ENCODE data around the gene RBM8A.
A peak's percentile ranks its signal among the peaks of the same experiment; 100 is the strongest.

RBM8A gene

GRCh38 chr1:145879775-145880174, 47.5 kb downstream of the RBM8A start (continued):
- TF ChIP-seq PPARA (CRISPR knock-in tag; IDR thresholded peaks at IDR 0.05; ENCODE audit: borderline replicate concordance), result no peak

GRCh38 chr1:145878724-145879123, 48.6 kb downstream of the RBM8A start:
- TF ChIP-seq ZNF70 (CRISPR knock-in tag; IDR thresholded peaks at IDR 0.05) (no peak), ISL1 (CRISPR knock-in tag; IDR thresholded peaks at IDR 0.05) (no peak), TSHZ2 (CRISPR knock-in tag; IDR thresholded peaks at IDR 0.05) (no peak), TCF4 (CRISPR knock-in tag; IDR thresholded peaks at IDR 0.05; ENCODE audit: borderline replicate concordance) (no peak), PPARA (CRISPR knock-in tag; IDR thresholded peaks at IDR 0.05; ENCODE audit: borderline replicate concordance) (no peak), CREB5 (CRISPR knock-in tag; IDR thresholded peaks at IDR 0.05; ENCODE audit: low read depth) (no peak), ARNTL (CRISPR knock-in tag; IDR thresholded peaks at IDR 0.05; ENCODE audit: borderline replicate concordance, low read depth) (no peak), TOX (CRISPR knock-in tag; IDR thresholded peaks at IDR 0.05; ENCODE audit: borderline replicate concordance) (no peak), OSR1 (CRISPR knock-in tag; IDR thresholded peaks at IDR 0.05) (no peak), BACH2 (CRISPR knock-in tag; IDR thresholded peaks at IDR 0.05; ENCODE audit: borderline replicate concordance) (no peak), ZNF565 (CRISPR knock-in tag; conservative IDR thresholded peaks at IDR 0.05; ENCODE audit: low read depth) (no peak), ESRRG (CRISPR knock-in tag; IDR thresholded peaks at IDR 0.05) (no peak), ZC3H10 (CRISPR knock-in tag; IDR thresholded peaks at IDR 0.05) (no peak)
- ATAC-seq, result peak; percentile 22; the same call in 1 of the 3 replicates

- TF ChIP-seq PPARA (CRISPR knock-in tag; IDR thresholded peaks at IDR 0.05; ENCODE audit: borderline replicate concordance), result no peak
- no peak for TF ChIP-seq ZC3H10 (CRISPR knock-in tag; IDR thresholded peaks at IDR 0.05)
- TF ChIP-seq POU6F1 (CRISPR knock-in tag; IDR thresholded peaks at IDR 0.05; ENCODE audit: borderline replicate concordance, low read depth), result no peak
- no peak for TF ChIP-seq CSDC2 (CRISPR knock-in tag; IDR thresholded peaks at IDR 0.05)
- TF ChIP-seq TCF4 (CRISPR knock-in tag; IDR thresholded peaks at IDR 0.05; ENCODE audit: borderline replicate concordance), result no peak
- no peak for TF ChIP-seq TSHZ2 (CRISPR knock-in tag; IDR thresholded peaks at IDR 0.05)
- TF ChIP-seq RARB (CRISPR knock-in tag; IDR thresholded peaks at IDR 0.05), result no peak
- TF ChIP-seq SNAI2 (CRISPR knock-in tag; IDR thresholded peaks at IDR 0.05), result no peak
- TF ChIP-seq ZNF565 (CRISPR knock-in tag; conservative IDR thresholded peaks at IDR 0.05; ENCODE audit: low read depth), result no peak
- no peak for TF ChIP-seq TOX (CRISPR knock-in tag; IDR thresholded peaks at IDR 0.05; ENCODE audit: borderline replicate concordance)
- no peak for TF ChIP-seq ZNF8 (CRISPR knock-in tag; IDR thresholded peaks at IDR 0.05)
- no peak for TF ChIP-seq ZFP3 (CRISPR knock-in tag; IDR thresholded peaks at IDR 0.05)
- TF ChIP-seq ZFP30 (CRISPR knock-in tag; IDR thresholded peaks at IDR 0.05), result no peak
- TF ChIP-seq ZNF70 (CRISPR knock-in tag; IDR thresholded peaks at IDR 0.05), result no peak
- no peak for TF ChIP-seq OSR1 (CRISPR knock-in tag; IDR thresholded peaks at IDR 0.05)
- TF ChIP-seq ARNTL (CRISPR knock-in tag; IDR thresholded peaks at IDR 0.05; ENCODE audit: borderline replicate concordance, low read depth), result no peak
- peak; percentile 41 for ATAC-seq
These were observed 49.3 kb downstream of the RBM8A start for GRCh38 chr1:145877923-145878486.

Measured in SK-N-SH treated with all-trans-retinoic acid at 6 μM for 48 hours (cell line).